ENCODE data around the gene TCF19. TPM values are rescaled to one million over a fixed set of nuclear protein-coding genes. Genes with fewer than 3 reads are reported as not detected.

TCF19 gene
- total and polyA plus RNA-seq, 3 experiments from 2014 or later: 11.6 to 103 (median 102) TPM

DNA sequence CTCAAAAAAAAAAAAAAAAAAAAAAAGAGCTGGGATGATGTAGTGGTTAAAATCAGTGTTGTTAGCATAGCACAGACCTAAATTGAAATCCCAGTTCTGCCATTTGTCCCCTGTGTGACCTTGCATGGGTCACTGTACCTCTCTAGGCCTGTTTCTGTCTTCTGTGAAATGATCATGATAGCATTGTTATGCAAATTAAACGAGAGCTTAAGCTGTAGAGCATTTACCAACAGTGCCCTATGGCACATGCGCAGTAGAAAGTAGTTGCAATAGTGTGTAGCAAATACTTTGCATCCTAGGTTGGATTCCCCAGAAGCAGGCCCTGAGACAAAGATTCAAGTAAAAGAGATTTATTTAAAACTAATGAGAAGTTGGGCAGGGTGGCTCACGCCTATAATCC is 26.8 kb upstream of the TCF19 start:
- Mint-ChIP-seq H3K4me3 (no peak overlapping the region), H3K27ac (peak overlapping the region in 1 of 8 donors; percentile 52), H3K9me3 (no peaks in the 10 kb centered on the region), H3K4me1 (peaks cover 6 to 7% (median 6%) of the 10 kb centered on the region in 3 donors), H3K27me3 (peaks cover 5 to 7% of the 10 kb centered on the region in 2 donors), H3K36me3 (no peaks in the 10 kb centered on the region)
- ChIA-PET CTCF (interaction anchor here (13.1 kb wide), 1 partner anchor 236 kb away, joined by 80 read pairs; no protein-coding TSS in a partner anchor), POLR2A (interaction anchor here (0.7 kb wide), 1 partner anchor 79 kb away, joined by 6 read pairs; no protein-coding TSS in a partner anchor)
- Histone ChIP-seq H3K4me3 (ENCODE audit: low read length) (no peak overlapping the region), H3K36me3 (ENCODE audit: insufficient read depth, low read length) (no peaks in the 10 kb centered on the region), H3K27me3 (ENCODE audit: insufficient read depth, low read length, poor library complexity, severe bottlenecking) (peaks cover 4% of the 10 kb centered on the region), H3K4me1 (ENCODE audit: insufficient read depth, low read length) (no peaks in the 10 kb centered on the region), H3K27ac (ENCODE audit: low read depth, low read length) (no peak overlapping the region), H3K9me3 (ENCODE audit: low read length) (no peaks in the 10 kb centered on the region)
- no peak for DNase-seq

DNA sequence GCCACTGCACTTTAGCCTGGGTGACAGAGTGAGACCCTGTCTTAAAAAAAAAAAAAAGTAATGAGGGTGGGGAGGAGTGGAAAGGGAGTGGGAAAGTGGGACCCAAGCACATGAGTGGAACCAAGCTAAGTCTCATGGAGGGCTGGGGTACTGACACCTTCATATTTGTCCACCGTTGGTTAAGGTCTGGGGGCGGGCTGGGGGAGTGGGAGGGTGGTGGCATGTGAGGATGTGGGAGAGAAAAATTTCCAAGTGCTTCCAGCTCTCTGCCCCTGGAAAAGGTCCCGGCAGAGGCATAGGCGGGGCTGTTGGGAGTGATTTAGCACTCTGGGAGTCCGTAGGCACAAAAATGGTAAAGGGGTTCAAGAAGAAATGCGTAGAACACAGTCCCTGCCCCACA is 25.6 kb upstream of the TCF19 start:
- H3K4me3 Mint-ChIP-seq: no peak overlapping the region
- Histone ChIP-seq H3K9me3 (ENCODE audit: low read length) (no peaks in the 10 kb centered on the region), H3K27ac (ENCODE audit: low read depth, low read length) (no peak overlapping the region), H3K27me3 (ENCODE audit: insufficient read depth, low read length, poor library complexity, severe bottlenecking) (peaks cover 4% of the 10 kb centered on the region), H3K4me1 (ENCODE audit: insufficient read depth, low read length) (peaks cover 4% of the 10 kb centered on the region), H3K36me3 (ENCODE audit: insufficient read depth, low read length) (no peaks in the 10 kb centered on the region), H3K4me3 (ENCODE audit: low read length) (no peak overlapping the region)
- no peaks in the 10 kb centered on the region for H3K9me3 Mint-ChIP-seq
- peaks cover 11% of the 10 kb centered on the region in 3 donors for H3K4me1 Mint-ChIP-seq
- ChIA-PET POLR2A (no interaction called here), CTCF (interaction anchor here (0.7 to 13.1 kb wide), 3 partner anchors 46 to 235 kb away, joined by 3 to 80 read pairs (median 4); no protein-coding TSS in a partner anchor)
- H3K27ac Mint-ChIP-seq: no peak overlapping the region
- no peak for DNase-seq
- H3K27me3 Mint-ChIP-seq: peaks cover 5 to 7% of the 10 kb centered on the region in 2 donors
- H3K36me3 Mint-ChIP-seq: no peaks in the 10 kb centered on the region

DNA sequence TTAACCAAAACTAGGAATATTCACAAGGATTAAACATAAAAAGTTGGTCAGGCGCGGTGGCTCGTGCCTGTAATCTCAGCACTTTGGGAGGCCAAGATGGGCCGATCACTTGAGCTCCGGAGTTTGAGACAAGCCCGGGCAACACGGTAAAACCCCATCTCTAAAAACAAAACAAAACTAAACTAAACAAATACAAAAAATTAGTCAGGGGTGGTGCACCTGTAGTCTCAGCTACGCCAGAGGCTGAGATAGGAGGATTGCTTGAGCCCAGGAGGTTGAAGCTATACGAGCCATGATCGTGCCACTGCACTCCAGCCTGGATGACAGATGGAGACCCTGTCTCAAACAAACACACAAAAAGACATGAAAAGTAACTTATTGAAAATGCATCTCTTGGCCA is 22.7 kb upstream of the TCF19 start:
- no peaks in the 10 kb centered on the region for H3K36me3 ChIP-seq (ENCODE audit: insufficient read depth, low read length)
- H3K27ac Mint-ChIP-seq: no peak overlapping the region
- no peak overlapping the region for H3K4me3 Mint-ChIP-seq
- H3K36me3 Mint-ChIP-seq: no peaks in the 10 kb centered on the region
- no peak overlapping the region for H3K27ac ChIP-seq (ENCODE audit: low read depth, low read length)
- CTCF ChIA-PET: interaction anchor here (1.9 to 13.1 kb wide), 3 partner anchors 12 to 232 kb away, joined by 6 to 80 read pairs (median 27); no protein-coding TSS in a partner anchor
- peaks cover 4 to 6% (median 5%) of the 10 kb centered on the region in 3 donors for H3K4me1 Mint-ChIP-seq
- POLR2A ChIA-PET: no interaction called here
- H3K4me1 ChIP-seq (ENCODE audit: insufficient read depth, low read length): peaks cover 5% of the 10 kb centered on the region
- no peak overlapping the region for H3K4me3 ChIP-seq (ENCODE audit: low read length)
- no peak for DNase-seq
- H3K9me3 Mint-ChIP-seq: no peaks in the 10 kb centered on the region
- H3K27me3 Mint-ChIP-seq: peaks cover 0 to 2% of the 10 kb centered on the region in 2 donors
- peaks cover 4% of the 10 kb centered on the region for H3K27me3 ChIP-seq (ENCODE audit: insufficient read depth, low read length, poor library complexity, severe bottlenecking)
- H3K9me3 ChIP-seq (ENCODE audit: low read length): no peaks in the 10 kb centered on the region

DNA sequence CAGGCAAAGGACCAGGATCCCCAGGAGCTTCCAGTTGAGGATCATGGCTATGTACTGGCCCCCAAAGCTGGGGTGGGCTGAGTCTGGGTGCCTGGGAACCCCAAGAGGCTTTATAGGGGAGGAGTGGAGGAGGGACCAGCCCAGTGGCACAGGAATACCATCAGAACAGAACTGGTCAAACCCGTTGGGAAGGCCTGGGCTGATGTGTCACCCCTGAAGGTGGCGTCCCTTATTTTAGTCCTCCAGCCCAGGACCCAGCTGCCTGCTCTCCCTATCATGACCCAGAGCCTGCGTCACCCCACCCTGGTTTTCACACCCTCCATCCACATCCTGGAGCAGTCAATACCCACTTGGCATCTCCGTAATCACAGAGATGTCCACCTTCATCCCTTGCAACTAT is 19.4 kb upstream of the TCF19 start, which contains the start of gene PSORS1C2:
TSS of gene PSORS1C2 (minus strand) at position 85 of the 400 bp plus-strand sequence. CDS start at position 45, 40 bp downstream.
- no peaks in the 10 kb centered on the region for H3K36me3 ChIP-seq (ENCODE audit: insufficient read depth, low read length)
- Mint-ChIP-seq H3K4me3 (peak within 1 kb of the TSS in 2 of 7 donors; percentile 44 to 79), H3K36me3 (peaks cover 0 to 12% (median 0%) of the 10 kb centered on the region in 3 donors), H3K4me1 (peaks cover 4 to 6% (median 5%) of the 10 kb centered on the region in 3 donors), H3K27ac (peak within 1 kb of the TSS in 1 of 8 donors; percentile 41), H3K27me3 (no peaks in the 10 kb centered on the region), H3K9me3 (no peaks in the 10 kb centered on the region)
- ChIA-PET POLR2A (no interaction called here), CTCF (interaction anchor here (0.8 to 13.1 kb wide), 7 partner anchors 10 to 228 kb away, joined by 3 to 80 read pairs (median 4); no protein-coding TSS in a partner anchor)
- H3K4me1 ChIP-seq (ENCODE audit: insufficient read depth, low read length): peaks cover 5% of the 10 kb centered on the region
- no peak for DNase-seq
- no peak within 1 kb of the TSS for H3K27ac ChIP-seq (ENCODE audit: low read depth, low read length)
- no peak within 1 kb of the TSS for H3K4me3 ChIP-seq (ENCODE audit: low read length)
- H3K9me3 ChIP-seq (ENCODE audit: low read length): no peaks in the 10 kb centered on the region
- no peaks in the 10 kb centered on the region for H3K27me3 ChIP-seq (ENCODE audit: insufficient read depth, low read length, poor library complexity, severe bottlenecking)

DNA sequence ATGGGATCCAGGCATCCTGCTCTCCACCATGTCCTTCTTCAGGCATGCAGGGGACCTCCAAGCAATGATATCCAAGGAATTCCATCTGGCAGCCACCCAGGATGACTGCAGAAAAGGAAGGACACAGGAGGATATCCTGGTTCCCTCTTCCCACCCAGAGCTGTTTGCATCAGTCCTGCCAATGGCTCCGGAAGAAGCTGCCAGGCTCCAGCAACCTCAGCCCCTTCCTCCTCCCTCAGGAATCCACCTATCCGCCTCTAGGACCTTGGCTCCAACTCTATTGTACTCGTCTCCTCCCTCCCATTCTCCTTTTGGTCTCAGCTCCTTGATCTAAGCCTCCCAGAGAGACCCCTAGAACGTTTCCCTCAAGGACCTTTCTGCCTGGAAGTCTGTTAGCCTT is 18.8 kb upstream of the TCF19 start:
- Histone ChIP-seq H3K4me1 (ENCODE audit: insufficient read depth, low read length) (peaks cover 5% of the 10 kb centered on the region), H3K27me3 (ENCODE audit: insufficient read depth, low read length, poor library complexity, severe bottlenecking) (no peaks in the 10 kb centered on the region), H3K27ac (ENCODE audit: low read depth, low read length) (no peak overlapping the region), H3K9me3 (ENCODE audit: low read length) (no peaks in the 10 kb centered on the region), H3K36me3 (ENCODE audit: insufficient read depth, low read length) (no peaks in the 10 kb centered on the region), H3K4me3 (ENCODE audit: low read length) (no peak overlapping the region)
- POLR2A ChIA-PET: no interaction called here
- Mint-ChIP-seq H3K27ac (peak overlapping the region in 1 of 8 donors; percentile 41), H3K9me3 (no peaks in the 10 kb centered on the region), H3K4me1 (peaks cover 4 to 6% (median 5%) of the 10 kb centered on the region in 3 donors), H3K27me3 (no peaks in the 10 kb centered on the region), H3K36me3 (peaks cover 0 to 17% (median 0%) of the 10 kb centered on the region in 3 donors), H3K4me3 (no peak overlapping the region)
- no peak for DNase-seq
- CTCF ChIA-PET: interaction anchor here (1.0 to 13.1 kb wide), 5 partner anchors 10 to 228 kb away, joined by 3 to 80 read pairs (median 10); no protein-coding TSS in a partner anchor

DNA sequence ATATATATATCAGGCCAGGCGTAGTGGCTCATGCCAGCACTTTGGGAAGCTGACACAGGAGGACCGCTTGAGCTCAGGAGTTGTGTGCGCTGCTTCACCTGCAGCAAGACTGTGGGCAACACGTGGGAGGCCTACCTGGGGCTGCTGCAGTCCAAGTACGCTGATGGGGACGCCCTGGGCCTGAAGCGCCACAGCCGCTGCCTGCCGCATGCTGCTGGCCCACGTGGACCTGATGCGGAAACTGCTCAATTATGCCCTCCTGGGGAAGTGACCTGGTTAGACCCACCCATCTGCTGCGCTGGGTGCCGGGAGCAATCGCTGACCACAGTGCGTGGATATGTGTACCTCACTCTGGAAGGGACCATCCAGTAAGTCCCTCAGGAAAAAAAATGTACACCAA is 17.7 kb upstream of the TCF19 start:
- peaks cover 0 to 25% (median 0%) of the 10 kb centered on the region in 3 donors for H3K36me3 Mint-ChIP-seq
- peaks cover 5% of the 10 kb centered on the region for H3K4me1 ChIP-seq (ENCODE audit: insufficient read depth, low read length)
- H3K27ac Mint-ChIP-seq: no peak overlapping the region
- peaks cover 4 to 6% (median 5%) of the 10 kb centered on the region in 3 donors for H3K4me1 Mint-ChIP-seq
- CTCF ChIA-PET: interaction anchor here (1.8 to 13.1 kb wide), 3 partner anchors 19 to 227 kb away, joined by 3 to 80 read pairs (median 27); no protein-coding TSS in a partner anchor
- no peak overlapping the region for H3K4me3 ChIP-seq (ENCODE audit: low read length)
- H3K9me3 Mint-ChIP-seq: no peaks in the 10 kb centered on the region
- no peaks in the 10 kb centered on the region for H3K27me3 Mint-ChIP-seq
- H3K27me3 ChIP-seq (ENCODE audit: insufficient read depth, low read length, poor library complexity, severe bottlenecking): no peaks in the 10 kb centered on the region
- H3K4me3 Mint-ChIP-seq: no peak overlapping the region
- POLR2A ChIA-PET: no interaction called here
- no peaks in the 10 kb centered on the region for H3K36me3 ChIP-seq (ENCODE audit: insufficient read depth, low read length)
- H3K9me3 ChIP-seq (ENCODE audit: low read length): no peaks in the 10 kb centered on the region
- no peak overlapping the region for H3K27ac ChIP-seq (ENCODE audit: low read depth, low read length)
- DNase-seq: no peak

DNA sequence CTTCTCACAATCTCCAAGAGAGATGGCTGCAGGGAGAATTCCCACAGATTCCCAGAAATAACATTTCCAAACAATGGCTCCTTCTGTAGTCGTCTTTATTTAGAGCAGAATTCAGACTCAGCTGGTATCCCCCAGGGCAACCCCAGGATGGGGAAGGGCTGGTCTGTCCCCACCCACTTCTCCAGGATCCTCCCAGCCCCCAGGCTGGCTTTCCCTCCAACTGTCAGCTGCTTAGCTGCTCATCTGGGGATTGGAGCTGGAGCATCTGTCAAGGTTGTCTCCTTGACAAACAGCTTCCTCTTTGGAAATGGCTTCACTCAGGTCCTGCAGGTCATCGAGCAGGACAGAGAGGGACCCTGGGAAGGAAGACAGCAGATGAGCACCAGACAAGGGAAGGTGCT is 16.0 kb upstream of the TCF19 start:
- DNase-seq: no peak
- H3K27ac Mint-ChIP-seq: peak overlapping the region in 2 of 8 donors; percentile 51 to 56
- Histone ChIP-seq H3K36me3 (ENCODE audit: insufficient read depth, low read length) (no peaks in the 10 kb centered on the region), H3K4me1 (ENCODE audit: insufficient read depth, low read length) (peaks cover 5% of the 10 kb centered on the region), H3K27me3 (ENCODE audit: insufficient read depth, low read length, poor library complexity, severe bottlenecking) (no peaks in the 10 kb centered on the region), H3K27ac (ENCODE audit: low read depth, low read length) (no peak overlapping the region), H3K4me3 (ENCODE audit: low read length) (no peak overlapping the region), H3K9me3 (ENCODE audit: low read length) (no peaks in the 10 kb centered on the region)
- H3K9me3 Mint-ChIP-seq: no peaks in the 10 kb centered on the region
- POLR2A ChIA-PET: no interaction called here
- H3K4me1 Mint-ChIP-seq: peaks cover 4 to 5% (median 4%) of the 10 kb centered on the region in 3 donors
- peaks cover 0 to 34% (median 2%) of the 10 kb centered on the region in 3 donors for H3K36me3 Mint-ChIP-seq
- CTCF ChIA-PET: interaction anchor here (13.1 kb wide), 1 partner anchor 225 kb away, joined by 80 read pairs; no protein-coding TSS in a partner anchor
- no peaks in the 10 kb centered on the region for H3K27me3 Mint-ChIP-seq
- H3K4me3 Mint-ChIP-seq: no peak overlapping the region

DNA sequence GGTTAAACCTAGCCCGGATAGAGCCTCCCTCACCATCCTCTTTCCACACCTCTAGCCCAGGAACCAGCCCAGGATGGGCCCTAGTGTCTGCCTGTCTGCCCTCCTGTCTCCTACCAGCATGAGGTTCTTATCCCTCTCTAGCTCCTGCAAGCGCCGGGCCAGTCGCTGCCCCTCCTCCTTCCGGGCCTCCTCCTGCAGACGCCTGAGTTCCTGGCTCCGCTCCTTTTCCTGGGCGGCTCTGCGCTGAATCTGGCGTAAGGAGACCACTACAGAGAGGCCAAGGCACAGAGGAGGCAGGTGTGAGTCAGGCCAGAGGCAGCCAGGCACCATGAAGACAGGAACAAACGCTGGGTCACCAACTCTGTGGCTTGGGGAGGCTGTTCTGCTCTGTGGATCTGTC is 15.2 kb upstream of the TCF19 start:
- Mint-ChIP-seq H3K4me3 (no peak overlapping the region), H3K36me3 (peaks cover 0 to 38% (median 2%) of the 10 kb centered on the region in 3 donors), H3K27me3 (no peaks in the 10 kb centered on the region), H3K4me1 (no peaks in the 10 kb centered on the region), H3K9me3 (no peaks in the 10 kb centered on the region), H3K27ac (peak overlapping the region in 2 of 8 donors; percentile 73 to 77)
- Histone ChIP-seq H3K4me3 (ENCODE audit: low read length) (no peak overlapping the region), H3K9me3 (ENCODE audit: low read length) (no peaks in the 10 kb centered on the region), H3K4me1 (ENCODE audit: insufficient read depth, low read length) (no peaks in the 10 kb centered on the region), H3K27ac (ENCODE audit: low read depth, low read length) (no peak overlapping the region), H3K36me3 (ENCODE audit: insufficient read depth, low read length) (no peaks in the 10 kb centered on the region), H3K27me3 (ENCODE audit: insufficient read depth, low read length, poor library complexity, severe bottlenecking) (no peaks in the 10 kb centered on the region)
- POLR2A ChIA-PET: no interaction called here
- no peak for DNase-seq
- CTCF ChIA-PET: no interaction called here
